GM23248 (cell line): ENCODE measurements around the gene CHCHD3.

Source experiments
- EZH2 ChIP-seq: fragments of 200-600 bp; sonication (generic); IDR thresholded peaks from 2 replicates; pipeline ENCODE4 v1.6.1; 2018; ENCODE audit warnings: antibody characterized with exemption, mild to moderate bottlenecking; ENCODE audit not compliant: insufficient read depth, poor library complexity, severe bottlenecking
- EZH2phosphoT487 ChIP-seq: fragments of 200-600 bp; sonication (generic); IDR thresholded peaks from 2 replicates; pipeline ENCODE4 v1.6.1; 2018; ENCODE audit warnings: antibody characterized with exemption, moderate library complexity, mild to moderate bottlenecking, low read depth; ENCODE audit not compliant: insufficient read depth

- TF ChIP-seq EZH2phosphoT487, result no peak
- TF ChIP-seq EZH2, result no peak
Observed at GRCh38 chr7:132738254-132738653, 343.6 kb downstream of the CHCHD3 start.
